A549 treated with GW870086 at 1 μM for 4 hours (cell line): Measurements from ENCODE around the gene MAPK4. TPM values are rescaled to one million over a fixed set of nuclear protein-coding genes. Genes with fewer than 3 reads are reported as not detected.

ENCODE experiments used
- total RNA-seq: library from RNA; stranded (reverse); fragments of 200-300 nt; extraction: Qiagen RNA extraction; gene quantifications from 5 replicates; pipeline ENCODE4 v1.2.3, GENCODE V29; 2022; ENCODE audit warnings: low read depth

Gene MAPK4
- total RNA-seq: 0.11 to 0.26 TPM (median 0.23 TPM) in 5 replicates

DNA sequence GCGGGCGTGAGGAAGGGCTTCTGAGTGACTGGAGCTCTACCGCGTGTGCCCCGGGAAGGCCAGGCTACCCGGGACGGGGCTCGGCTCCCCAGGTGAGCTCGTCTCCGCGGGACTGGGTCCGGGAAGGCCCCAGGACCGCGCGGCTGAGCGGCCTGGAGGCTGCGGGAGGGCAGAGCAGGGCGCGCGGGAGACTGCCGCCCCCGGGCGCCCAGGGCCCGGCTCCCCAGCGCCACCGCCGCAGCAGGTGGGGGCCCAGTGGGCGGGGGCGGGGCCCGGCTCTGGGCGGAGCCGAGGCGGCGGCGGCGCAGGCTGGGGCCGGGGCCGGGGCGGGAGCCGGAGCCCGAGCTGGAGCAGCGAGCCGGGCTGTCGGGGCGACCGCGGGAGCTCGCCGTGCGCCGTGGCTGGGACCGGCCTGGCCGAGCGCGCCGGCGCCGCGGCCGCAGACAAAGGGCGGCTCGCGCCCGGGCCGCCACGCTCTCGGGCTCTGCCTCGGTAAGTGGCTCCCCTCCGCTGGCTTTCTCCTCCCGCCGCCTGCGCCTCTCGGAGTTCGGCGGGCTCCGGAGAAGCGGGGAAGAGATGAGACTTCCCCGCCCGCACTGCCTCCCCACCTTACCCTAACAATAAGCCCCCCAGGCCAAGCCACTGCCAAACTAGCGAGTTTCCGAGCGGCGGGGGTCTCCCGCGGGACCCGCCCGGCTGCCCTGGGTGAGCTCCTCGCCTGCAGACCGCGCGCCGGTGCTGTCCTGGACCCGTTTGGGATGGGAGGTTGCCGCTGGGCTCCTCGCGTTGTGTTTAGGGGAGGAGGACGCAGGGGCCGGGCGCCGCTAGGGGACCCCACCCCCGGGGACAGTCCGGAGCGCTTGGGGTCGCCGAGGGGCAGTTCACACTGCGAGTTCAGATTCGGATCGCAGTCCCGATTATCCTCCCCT is at the start of gene MAPK4:
TSS of gene MAPK4 (plus strand) at position 336 of the 929 bp plus-strand sequence. CDS start 103,872 bp downstream, outside the sequence.

Other genes starting within 250 kb of the MAPK4 start
- gene SKA1, start 185.0 kb upstream of the MAPK4 start, total RNA-seq: 11.6 to 13.3 TPM (median 12.0 TPM) in 5 replicates